Fibroblast of the aortic adventitia (primary cell): ENCODE data around the gene ANKRD34B. TPM values are rescaled to one million over a fixed set of nuclear protein-coding genes. Genes with fewer than 3 reads are reported as not detected.

Experiments used
- DNase-seq: peaks from one replicate; pipeline ENCODE4 v3.0.0-alpha.2; 2010; ENCODE audit warnings: low read depth
- H3K4me3 ChIP-seq: 2 replicates; pipeline ENCODE4 v1.5.1; 2011; ENCODE audit warnings: low read depth, mild to moderate bottlenecking, control low read depth, low read length, moderate library complexity
- small RNA-seq: library from RNA; depleted of rRNA; stranded (forward); fragments of <200 nt; gene quantifications from one replicate; pipeline ENCODE3, GENCODE V24; 2012
- total RNA-seq: library from RNA; depleted of rRNA; stranded (reverse); fragments of >200 nt; gene quantifications from 2 replicates; pipeline ENCODE4 v1.2.3, GENCODE V29; 2012; ENCODE audit warnings: low replicate concordance
- TF ChIP-seq, protein P1 (sequence below): IDR thresholded peaks from 2 replicates; pipeline ENCODE4 v1.5.1; 2011; ENCODE audit warnings: mild to moderate bottlenecking, low read length, control low read depth, inconsistent platforms; ENCODE audit not compliant: insufficient read depth

The ANKRD34B gene
- total RNA-seq, 1 donor, result not detected

- DNase-seq, result no peak
- TF ChIP-seq, protein P1, sequence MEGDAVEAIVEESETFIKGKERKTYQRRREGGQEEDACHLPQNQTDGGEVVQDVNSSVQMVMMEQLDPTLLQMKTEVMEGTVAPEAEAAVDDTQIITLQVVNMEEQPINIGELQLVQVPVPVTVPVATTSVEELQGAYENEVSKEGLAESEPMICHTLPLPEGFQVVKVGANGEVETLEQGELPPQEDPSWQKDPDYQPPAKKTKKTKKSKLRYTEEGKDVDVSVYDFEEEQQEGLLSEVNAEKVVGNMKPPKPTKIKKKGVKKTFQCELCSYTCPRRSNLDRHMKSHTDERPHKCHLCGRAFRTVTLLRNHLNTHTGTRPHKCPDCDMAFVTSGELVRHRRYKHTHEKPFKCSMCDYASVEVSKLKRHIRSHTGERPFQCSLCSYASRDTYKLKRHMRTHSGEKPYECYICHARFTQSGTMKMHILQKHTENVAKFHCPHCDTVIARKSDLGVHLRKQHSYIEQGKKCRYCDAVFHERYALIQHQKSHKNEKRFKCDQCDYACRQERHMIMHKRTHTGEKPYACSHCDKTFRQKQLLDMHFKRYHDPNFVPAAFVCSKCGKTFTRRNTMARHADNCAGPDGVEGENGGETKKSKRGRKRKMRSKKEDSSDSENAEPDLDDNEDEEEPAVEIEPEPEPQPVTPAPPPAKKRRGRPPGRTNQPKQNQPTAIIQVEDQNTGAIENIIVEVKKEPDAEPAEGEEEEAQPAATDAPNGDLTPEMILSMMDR, result no peak
- no peak overlapping the region for H3K4me3 ChIP-seq
Measured at GRCh38 chr5:80508844-80509243, 61.2 kb downstream of the ANKRD34B start.

GRCh38 chr5:80507663-80508062 lies 62.4 kb downstream of the ANKRD34B start:
- H3K4me3 ChIP-seq, result no peak overlapping the region
- DNase-seq, result no peak
- TF ChIP-seq, protein P1, result no peak

Small RNAs within 50 kb of the gene (small RNA-seq; reads per million reads assigned to genes)
- not detected for gene DBIP2

Other genes with a start within 250 kb of the ANKRD34B start
- 28.1 and 66.0 TPM in 2 replicates for gene ZFYVE16, start 162.2 kb downstream of the ANKRD34B start, total RNA-seq
- 6.8 and 11.2 TPM in 2 replicates for gene FAM151B, start 82.2 kb downstream of the ANKRD34B start, total RNA-seq
- gene MSH3, start 84.4 kb upstream of the ANKRD34B start, total RNA-seq, result 19.3 and 25.0 TPM in 2 replicates
- 13.2 and 49.5 TPM in 2 replicates for gene DHFR, start 84.7 kb upstream of the ANKRD34B start, total RNA-seq